ENCODE measurements around the gene LEO1. TPM values are rescaled to one million over a fixed set of nuclear protein-coding genes. Genes with fewer than 3 reads are reported as not detected.

LEO1 gene
- total RNA-seq (2014; rRNA removed; shearing (Covaris generic); ENCODE audit: low replicate concordance): 16.9 and 32.3 TPM in 2 replicates

GRCh38 chr15:51971375-51972133 lies at the start of gene LEO1:
Gene LEO1, minus strand, starts transcription at chr15:51971778. Its CDS starts 33 bp downstream, at chr15:51971745.
- H3K4me3 ChIP-seq (ENCODE audit: low read length): peak within 1 kb of the TSS; percentile 92
- peak within 1 kb of the TSS; percentile 64 for H3K27ac ChIP-seq (ENCODE audit: low read length)
- no peaks in the 10 kb centered on the region for H3K9me2 ChIP-seq (replicated peaks; ENCODE audit: insufficient read depth, low read length)
- H4K20me1 ChIP-seq (ENCODE audit: insufficient read depth, low read depth, low read length): peaks cover 7% of the 10 kb centered on the region; the same call in 1 of the 2 replicates
- peak within 1 kb of the TSS; percentile 90 for H2AFZ ChIP-seq (ENCODE audit: low read length)
- peak within 1 kb of the TSS; percentile 92 for H3K9ac ChIP-seq (ENCODE audit: low read length)
- peaks cover 56% of the 10 kb centered on the region for H3K79me2 ChIP-seq (ENCODE audit: low read length)
- peak; percentile 99 for DNase-seq
- H3K36me3 ChIP-seq (ENCODE audit: insufficient read depth, low read length): peaks cover 4% of the 10 kb centered on the region; the same call in 1 of the 2 replicates
- no peaks in the 10 kb centered on the region for H3K9me3 ChIP-seq (ENCODE audit: low read length)
- no peaks in the 10 kb centered on the region for H3K27me3 ChIP-seq (ENCODE audit: low read length)
- H3K4me1 ChIP-seq (ENCODE audit: low read length): peaks cover 13% of the 10 kb centered on the region
- H3K4me2 ChIP-seq (ENCODE audit: low read depth, low read length, poor library complexity, severe bottlenecking): peak within 1 kb of the TSS; percentile 87

DNA sequence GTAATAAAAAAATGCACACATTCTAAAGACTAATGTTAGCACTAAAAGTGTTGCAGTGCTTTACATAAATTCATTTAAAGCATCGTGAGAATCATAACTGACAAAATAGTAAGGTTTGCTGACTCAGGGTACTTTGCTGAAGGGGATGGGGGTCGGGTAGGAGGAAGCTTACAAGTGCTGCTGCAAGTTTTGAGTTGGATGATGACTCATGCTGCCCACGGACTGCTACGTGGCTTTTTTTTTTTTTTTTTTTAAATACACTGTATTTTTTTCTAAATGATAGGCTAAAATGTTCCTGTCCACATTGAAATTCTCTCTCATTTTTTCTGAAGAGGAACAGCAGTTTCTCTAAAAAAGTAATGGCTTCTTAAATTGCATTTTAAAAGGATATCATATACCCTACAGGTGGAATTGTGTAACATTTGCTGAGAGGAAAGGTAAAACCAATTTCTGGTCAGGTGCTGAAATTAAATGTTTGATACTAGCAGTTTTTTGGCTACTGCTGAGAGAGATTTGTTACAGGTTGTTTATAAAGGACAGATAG lies 49.6 kb upstream of the LEO1 start:
- Histone ChIP-seq H3K9me3 (ENCODE audit: low read length) (no peaks in the 10 kb centered on the region), H3K36me3 (ENCODE audit: insufficient read depth, low read length) (no peaks in the 10 kb centered on the region), H3K4me1 (ENCODE audit: low read length) (peaks cover 26% of the 10 kb centered on the region), H2AFZ (ENCODE audit: low read length) (no peak overlapping the region), H3K79me2 (ENCODE audit: low read length) (peaks cover 69% of the 10 kb centered on the region), H3K27me3 (ENCODE audit: low read length) (no peaks in the 10 kb centered on the region), H4K20me1 (ENCODE audit: insufficient read depth, low read depth, low read length) (peaks cover 4% of the 10 kb centered on the region; the same call in 1 of the 2 replicates), H3K9ac (ENCODE audit: low read length) (peak overlapping the region; percentile 80), H3K4me2 (ENCODE audit: low read depth, low read length, poor library complexity, severe bottlenecking) (peak overlapping the region; percentile 95), H3K4me3 (ENCODE audit: low read length) (peak overlapping the region; percentile 88), H3K27ac (ENCODE audit: low read length) (peak overlapping the region; percentile 87), H3K9me2 (replicated peaks; ENCODE audit: insufficient read depth, low read length) (no peaks in the 10 kb centered on the region)
- peak; percentile 86 for DNase-seq

DNA sequence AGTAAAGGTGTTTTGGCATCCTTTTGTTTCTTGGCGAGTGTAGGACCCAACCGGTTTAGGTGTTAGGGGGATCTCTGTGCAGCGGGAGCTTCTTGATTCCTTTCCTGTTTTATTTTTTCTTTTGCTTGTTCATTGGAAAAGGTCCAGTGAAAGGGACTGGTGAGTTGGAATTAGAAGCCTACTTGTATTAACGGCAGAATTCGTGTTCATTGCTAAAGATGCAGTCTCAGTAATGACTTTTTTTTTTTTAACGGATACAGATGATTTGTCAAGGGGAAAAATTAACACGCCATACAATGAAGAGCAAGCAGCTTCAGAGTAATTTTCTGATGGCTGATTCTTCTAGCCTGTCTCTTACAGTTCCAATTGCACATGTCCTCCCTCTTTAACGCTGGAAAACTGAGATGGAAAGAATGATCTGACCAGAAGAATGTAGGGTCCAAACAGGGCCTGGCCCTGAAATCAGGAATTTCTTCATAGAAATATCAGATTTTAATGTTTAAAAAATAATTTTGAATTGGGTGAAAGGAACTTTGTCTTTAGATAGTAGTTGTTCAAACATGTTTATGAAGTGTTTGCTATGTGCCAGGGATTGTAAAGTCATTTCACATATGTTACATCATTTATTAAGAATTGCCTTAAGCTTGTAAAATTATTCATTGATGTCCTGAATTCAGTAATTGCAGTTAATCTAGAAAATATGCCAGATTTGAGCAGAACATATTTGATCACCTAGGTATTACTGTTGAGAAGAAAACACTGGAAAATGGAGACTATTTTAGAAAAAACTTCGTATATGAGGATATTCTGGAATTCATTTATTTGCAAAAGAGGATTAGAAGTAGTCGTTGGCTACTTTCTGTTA lies 48.9 kb upstream of the LEO1 start:
- H3K9me3 ChIP-seq (ENCODE audit: low read length): no peaks in the 10 kb centered on the region
- H3K27ac ChIP-seq (ENCODE audit: low read length): peak overlapping the region; percentile 87
- DNase-seq: peak; percentile 75
- peak overlapping the region; percentile 80 for H3K9ac ChIP-seq (ENCODE audit: low read length)
- no peaks in the 10 kb centered on the region for H3K9me2 ChIP-seq (replicated peaks; ENCODE audit: insufficient read depth, low read length)
- H3K4me2 ChIP-seq (ENCODE audit: low read depth, low read length, poor library complexity, severe bottlenecking): peak overlapping the region; percentile 95
- H3K36me3 ChIP-seq (ENCODE audit: insufficient read depth, low read length): no peaks in the 10 kb centered on the region
- no peaks in the 10 kb centered on the region for H3K27me3 ChIP-seq (ENCODE audit: low read length)
- peaks cover 62% of the 10 kb centered on the region for H3K79me2 ChIP-seq (ENCODE audit: low read length)
- H4K20me1 ChIP-seq (ENCODE audit: insufficient read depth, low read depth, low read length): no peaks in the 10 kb centered on the region; the same call in 1 of the 2 replicates
- H3K4me1 ChIP-seq (ENCODE audit: low read length): peaks cover 26% of the 10 kb centered on the region
- peak overlapping the region; percentile 25; the same call in 1 of the 2 replicates for H2AFZ ChIP-seq (ENCODE audit: low read length)
- peak overlapping the region; percentile 88 for H3K4me3 ChIP-seq (ENCODE audit: low read length)

DNA sequence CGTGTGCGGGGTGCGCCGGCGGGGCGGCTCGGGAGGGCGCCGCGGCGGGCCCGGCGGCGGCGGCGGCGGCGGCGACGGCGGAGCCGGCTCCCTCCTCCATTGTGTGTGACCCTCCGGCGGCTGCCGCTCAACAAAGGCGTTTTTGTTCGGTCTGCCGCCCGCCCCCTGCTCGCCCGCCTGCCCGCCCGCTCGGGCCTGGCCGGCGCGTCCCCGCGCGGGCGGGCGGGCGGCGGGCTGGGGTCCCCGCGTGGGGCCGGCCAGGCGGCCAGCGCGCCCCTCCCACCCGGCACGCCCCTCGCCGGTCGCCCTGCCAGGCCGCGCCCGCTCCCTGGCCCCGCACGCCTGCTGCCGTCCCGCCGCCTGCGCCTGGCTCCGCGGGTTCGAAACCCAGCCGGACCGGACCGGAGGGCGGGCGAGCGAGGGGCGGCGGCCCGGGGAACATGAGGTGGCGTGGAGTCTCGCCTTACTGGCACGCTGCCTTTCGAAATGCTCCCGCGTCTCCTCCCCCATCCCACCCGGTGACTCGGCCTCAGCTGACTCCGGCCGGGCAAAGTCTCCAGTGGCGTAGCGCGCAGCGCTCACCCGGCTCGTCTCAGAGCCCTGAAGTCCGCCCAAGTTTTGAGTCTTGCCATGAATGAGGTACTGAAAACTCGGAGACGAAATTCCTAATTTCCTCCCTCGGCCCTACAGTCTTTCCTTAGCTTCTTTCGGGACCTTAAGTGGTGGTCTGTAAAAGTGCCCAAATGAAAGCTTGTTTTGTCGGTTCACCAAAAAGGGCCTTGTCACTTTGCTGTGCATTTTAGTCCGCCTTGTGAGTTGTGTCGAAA lies 48.0 kb upstream of the LEO1 start:
- Histone ChIP-seq H3K4me3 (ENCODE audit: low read length) (peak overlapping the region; percentile 88), H3K4me2 (ENCODE audit: low read depth, low read length, poor library complexity, severe bottlenecking) (peak overlapping the region; percentile 95), H3K9ac (ENCODE audit: low read length) (peak overlapping the region; percentile 80), H3K79me2 (ENCODE audit: low read length) (peaks cover 53% of the 10 kb centered on the region), H3K27me3 (ENCODE audit: low read length) (no peaks in the 10 kb centered on the region), H3K9me3 (ENCODE audit: low read length) (no peaks in the 10 kb centered on the region), H2AFZ (ENCODE audit: low read length) (peak overlapping the region; percentile 25; the same call in 1 of the 2 replicates), H3K4me1 (ENCODE audit: low read length) (peaks cover 26% of the 10 kb centered on the region), H3K9me2 (replicated peaks; ENCODE audit: insufficient read depth, low read length) (no peaks in the 10 kb centered on the region), H3K36me3 (ENCODE audit: insufficient read depth, low read length) (no peaks in the 10 kb centered on the region), H4K20me1 (ENCODE audit: insufficient read depth, low read depth, low read length) (no peaks in the 10 kb centered on the region; the same call in 1 of the 2 replicates), H3K27ac (ENCODE audit: low read length) (peak overlapping the region; percentile 87)
- DNase-seq: peak; percentile 87

DNA sequence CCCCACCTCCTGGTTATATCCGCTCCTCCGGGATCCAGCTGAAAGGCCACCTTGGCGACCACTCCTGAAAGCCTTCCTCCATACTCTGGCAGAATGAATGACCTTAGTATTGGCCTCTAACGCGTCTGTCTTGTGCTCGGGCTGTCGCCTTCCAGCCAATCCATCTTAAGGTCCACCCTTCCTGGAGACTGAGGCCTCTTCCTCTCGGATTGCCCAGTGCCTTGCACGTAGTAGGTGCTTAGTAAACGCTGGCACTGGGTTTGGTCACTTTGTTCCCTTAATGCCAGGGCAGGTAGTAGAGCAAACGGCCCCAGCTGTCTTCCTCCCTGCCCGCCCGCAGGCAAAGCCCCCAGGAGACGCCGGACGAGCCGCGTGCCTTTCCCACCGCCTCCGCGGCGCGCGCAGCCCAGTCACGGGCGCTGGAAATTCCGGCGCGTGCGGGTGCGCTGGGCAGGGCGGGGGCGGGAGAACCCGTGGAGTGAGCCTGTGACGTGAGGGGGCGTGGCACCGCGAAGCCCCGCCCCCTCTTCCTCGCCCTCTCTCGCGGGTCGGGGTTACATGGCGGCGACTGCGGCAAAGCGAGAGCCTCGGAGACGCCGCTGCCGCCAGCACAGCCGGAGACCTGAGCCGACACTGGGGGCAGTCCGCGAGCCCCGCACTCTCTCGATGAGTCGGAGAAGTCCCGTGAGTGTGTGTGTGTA lies 47.3 kb upstream of the LEO1 start, which contains the start of gene MAPK6:
MAPK6 (plus strand) TSS at position 527 of the 701 bp plus-strand sequence. CDS start 27,242 bp downstream, outside the sequence.
- Histone ChIP-seq H3K27ac (ENCODE audit: low read length) (peak within 1 kb of the TSS; percentile 87), H3K9ac (ENCODE audit: low read length) (peak within 1 kb of the TSS; percentile 80), H4K20me1 (ENCODE audit: insufficient read depth, low read depth, low read length) (no peaks in the 10 kb centered on the region; the same call in 1 of the 2 replicates), H3K9me2 (replicated peaks; ENCODE audit: insufficient read depth, low read length) (no peaks in the 10 kb centered on the region), H3K4me2 (ENCODE audit: low read depth, low read length, poor library complexity, severe bottlenecking) (peak within 1 kb of the TSS; percentile 95), H2AFZ (ENCODE audit: low read length) (peak within 1 kb of the TSS; percentile 100), H3K27me3 (ENCODE audit: low read length) (no peaks in the 10 kb centered on the region), H3K79me2 (ENCODE audit: low read length) (peaks cover 46% of the 10 kb centered on the region), H3K36me3 (ENCODE audit: insufficient read depth, low read length) (no peaks in the 10 kb centered on the region), H3K4me1 (ENCODE audit: low read length) (peaks cover 31% of the 10 kb centered on the region), H3K4me3 (ENCODE audit: low read length) (peak within 1 kb of the TSS; percentile 88), H3K9me3 (ENCODE audit: low read length) (no peaks in the 10 kb centered on the region)
- peak; percentile 97 for DNase-seq

DNA sequence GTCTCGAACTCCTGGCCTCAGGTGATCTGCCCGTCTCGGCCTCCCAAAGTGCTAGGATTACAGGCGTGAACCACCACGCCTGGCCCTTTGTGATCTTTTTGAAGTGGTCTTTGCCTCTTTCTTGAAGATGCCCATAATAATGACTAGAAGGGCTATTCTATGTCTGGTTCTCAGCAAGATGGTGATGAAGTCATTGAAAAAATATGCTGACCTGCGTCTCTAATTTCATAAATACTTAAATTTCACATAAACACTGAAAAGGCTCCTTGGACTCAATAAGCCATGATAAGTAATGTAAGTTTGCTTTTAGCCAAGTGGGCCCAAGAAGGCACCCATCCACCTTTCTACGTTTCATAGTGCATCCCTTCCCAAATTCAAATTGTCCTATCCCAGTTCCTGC lies 46.7 kb upstream of the LEO1 start:
- H3K27ac ChIP-seq (ENCODE audit: low read length): no peak overlapping the region
- H3K9ac ChIP-seq (ENCODE audit: low read length): peak overlapping the region; percentile 79
- H3K4me3 ChIP-seq (ENCODE audit: low read length): peak overlapping the region; percentile 75

GRCh38 chr15:52016316-52016715 lies 44.7 kb upstream of the LEO1 start:
- Histone ChIP-seq H3K9me3 (ENCODE audit: low read length) (no peaks in the 10 kb centered on the region), H3K27me3 (ENCODE audit: low read length) (0 out of 2 replicates have a peak, but pooled peaks cover 2% of the 10 kb centered on the region), H3K27ac (ENCODE audit: low read length) (no peak overlapping the region), H3K9ac (ENCODE audit: low read length) (no peak overlapping the region), H3K4me1 (ENCODE audit: low read length) (peaks cover 19% of the 10 kb centered on the region), H2AFZ (ENCODE audit: low read length) (no peak overlapping the region), H3K4me3 (ENCODE audit: low read length) (no peak overlapping the region), H4K20me1 (ENCODE audit: insufficient read depth, low read depth, low read length) (no peaks in the 10 kb centered on the region; the same call in 1 of the 2 replicates), H3K36me3 (ENCODE audit: insufficient read depth, low read length) (no peaks in the 10 kb centered on the region), H3K9me2 (replicated peaks; ENCODE audit: insufficient read depth, low read length) (no peaks in the 10 kb centered on the region), H3K4me2 (ENCODE audit: low read depth, low read length, poor library complexity, severe bottlenecking) (no peak overlapping the region), H3K79me2 (ENCODE audit: low read length) (peaks cover 20% of the 10 kb centered on the region)
- DNase-seq: no peak

More for the DNA sequence above, 46.7 kb upstream of the LEO1 start:
- Histone ChIP-seq H3K9me2 (replicated peaks; ENCODE audit: insufficient read depth, low read length) (no peaks in the 10 kb centered on the region), H3K27me3 (ENCODE audit: low read length) (0 out of 2 replicates have a peak, but pooled peaks cover 1% of the 10 kb centered on the region), H3K4me1 (ENCODE audit: low read length) (peaks cover 32% of the 10 kb centered on the region), H2AFZ (ENCODE audit: low read length) (peak overlapping the region; percentile 100), H3K4me2 (ENCODE audit: low read depth, low read length, poor library complexity, severe bottlenecking) (peak overlapping the region; percentile 95), H3K9me3 (ENCODE audit: low read length) (no peaks in the 10 kb centered on the region), H3K79me2 (ENCODE audit: low read length) (peaks cover 40% of the 10 kb centered on the region), H4K20me1 (ENCODE audit: insufficient read depth, low read depth, low read length) (no peaks in the 10 kb centered on the region; the same call in 1 of the 2 replicates), H3K36me3 (ENCODE audit: insufficient read depth, low read length) (no peaks in the 10 kb centered on the region)
- DNase-seq: no peak
